GM18502 (cell line): Measurements from ENCODE around the gene CENATAC.
"Not testable (repeated sequence)": the region's sequence is repeated elsewhere in the genome, so short reads cannot be mapped to it uniquely, and the experiment has no call there.

Experiments used
- ATAC-seq: cut with Tn5 transposase; IDR thresholded peaks from one replicate; pipeline ENCODE4 v1.9.1; 2021; ENCODE audit warnings: mild to moderate bottlenecking; ENCODE audit not compliant: unreplicated experiment, poor library complexity

The CENATAC gene

DNA sequence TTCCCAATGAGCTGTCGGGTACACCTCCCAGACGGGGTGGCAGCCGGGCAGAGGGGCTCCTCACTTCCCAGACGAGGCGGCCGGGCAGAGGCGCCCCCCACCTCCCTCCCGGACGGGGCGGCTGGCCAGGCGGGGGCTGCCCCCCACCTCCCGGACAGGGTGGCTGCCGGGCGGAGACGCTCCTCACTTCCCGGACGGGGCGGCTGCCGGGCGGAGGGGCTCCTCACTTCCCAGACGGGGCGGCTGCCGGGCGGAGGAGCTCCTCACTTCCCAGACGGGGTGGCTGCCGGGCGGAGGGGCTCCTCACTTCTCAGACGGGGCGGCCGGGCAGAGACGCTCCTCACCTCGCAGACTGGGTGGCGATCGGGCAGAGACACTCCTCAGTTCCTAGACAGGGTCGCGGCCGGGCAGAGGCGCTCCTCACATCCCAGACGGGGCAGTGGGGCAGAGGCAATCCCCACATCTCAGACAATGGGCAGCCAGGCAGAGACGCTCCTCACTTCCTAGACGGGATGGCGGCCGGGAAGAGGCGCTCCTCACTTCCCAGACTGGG is 6.4 kb upstream of the CENATAC start:
- ATAC-seq: not testable (repeated sequence)

GRCh38 chr11:118996926-118997626 is 862 bp upstream of the CENATAC start:
- ATAC-seq: peak; percentile 38

- ATAC-seq: no peak
Measured at GRCh38 chr11:118998388-118998717, 415 bp downstream of the CENATAC start.

DNA sequence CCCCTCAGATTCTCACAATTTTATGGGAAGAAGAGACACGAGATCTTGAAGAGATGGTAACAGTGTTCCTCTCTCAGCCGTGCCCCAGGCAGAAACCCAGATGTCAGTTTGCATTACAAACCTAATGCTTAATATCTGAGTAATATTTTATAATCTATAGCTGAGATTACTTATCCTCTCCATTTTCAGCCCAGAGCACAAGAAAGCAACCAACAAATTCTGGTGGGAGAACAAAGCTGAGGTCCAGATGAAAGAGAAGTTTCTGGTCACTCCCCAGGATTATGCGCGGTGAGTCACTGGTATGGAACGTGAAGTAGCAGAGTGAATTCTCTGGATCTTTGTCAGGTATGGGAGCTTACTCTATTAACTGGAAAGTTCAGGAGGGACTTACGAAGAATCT is 884 bp downstream of the CENATAC start:
- ATAC-seq: no peak

- ATAC-seq: no peak
Measured at GRCh38 chr11:119000906-119001305, 3.0 kb downstream of the CENATAC start.

DNA sequence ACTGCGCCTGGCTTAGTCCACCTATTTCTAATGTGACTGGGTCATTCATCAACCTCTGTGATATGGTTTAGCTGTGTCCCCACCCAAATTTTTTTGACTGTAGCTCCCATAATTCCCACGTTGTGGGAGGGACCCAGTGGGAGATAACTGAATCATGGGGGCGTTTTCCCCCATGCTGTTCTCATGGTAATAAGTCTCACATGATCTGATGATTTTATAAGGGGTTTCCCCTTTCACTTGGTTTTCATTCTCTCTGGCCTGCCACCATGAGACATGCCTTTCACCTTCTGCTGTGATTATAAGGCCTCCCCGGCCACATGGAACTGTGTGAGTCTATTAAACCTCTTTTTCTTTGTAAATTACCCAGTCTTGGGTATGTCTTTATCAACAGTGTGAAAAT is 8.7 kb downstream of the CENATAC start:
- no peak for ATAC-seq

DNA sequence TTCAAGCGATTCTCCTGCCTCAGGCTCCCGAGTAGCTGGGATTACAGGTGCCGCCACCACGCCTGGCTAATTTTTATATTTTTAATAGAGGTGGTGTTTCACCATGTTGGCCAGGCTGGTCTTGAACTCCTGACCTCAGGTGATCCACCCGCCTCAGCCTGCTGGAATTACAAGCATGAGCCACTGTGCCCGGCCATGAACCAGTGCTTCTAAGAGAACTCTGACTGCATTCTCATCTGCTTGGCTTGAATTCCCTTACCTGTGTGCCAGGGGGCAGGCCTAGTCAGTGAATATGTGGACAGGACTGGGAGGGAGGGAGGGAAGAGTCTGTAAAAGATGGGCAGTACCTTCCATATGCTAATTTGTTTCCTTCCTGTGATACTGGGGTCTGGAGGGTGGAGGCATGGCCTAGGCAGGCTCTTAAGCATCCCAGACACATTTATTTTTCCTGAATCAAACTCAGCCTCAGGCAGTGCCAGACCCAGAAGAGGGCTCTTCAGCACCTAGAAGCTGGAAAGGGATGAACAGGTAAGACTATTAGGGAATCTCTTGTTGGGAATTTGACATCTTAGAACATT is 13.6 kb downstream of the CENATAC start:
- no peak for ATAC-seq

- no peak for ATAC-seq
Measured at GRCh38 chr11:119012629-119013170, 14.8 kb downstream of the CENATAC start.

- no peak for ATAC-seq
Measured at GRCh38 chr11:119014209-119014924, 16.4 kb downstream of the CENATAC start.

- no peak for ATAC-seq
Measured at GRCh38 chr11:119015054-119015611, 17.2 kb downstream of the CENATAC start.

GRCh38 chr11:119016216-119017009 is 18.5 kb downstream of the CENATAC start:
- ATAC-seq: no peak

DNA sequence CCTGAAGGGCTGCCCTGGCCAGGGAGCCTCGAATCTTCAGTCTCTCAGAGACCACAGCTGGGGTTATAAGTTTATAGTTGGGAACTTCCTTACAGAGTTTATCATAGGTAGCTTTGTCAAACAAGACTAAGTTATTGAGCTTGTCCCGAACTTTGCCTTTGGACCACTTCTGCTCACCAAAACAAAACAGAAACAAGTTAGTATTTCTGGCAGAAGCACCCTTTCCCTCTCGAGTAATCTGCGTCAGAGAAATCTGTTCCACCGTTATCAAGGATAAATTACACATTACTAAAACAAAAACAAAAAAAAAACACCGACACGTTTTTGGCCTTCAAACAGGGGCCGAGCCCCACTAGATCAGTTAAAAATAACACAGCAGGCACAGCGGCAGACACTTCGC is 19.4 kb downstream of the CENATAC start:
- ATAC-seq: not testable (repeated sequence)

DNA sequence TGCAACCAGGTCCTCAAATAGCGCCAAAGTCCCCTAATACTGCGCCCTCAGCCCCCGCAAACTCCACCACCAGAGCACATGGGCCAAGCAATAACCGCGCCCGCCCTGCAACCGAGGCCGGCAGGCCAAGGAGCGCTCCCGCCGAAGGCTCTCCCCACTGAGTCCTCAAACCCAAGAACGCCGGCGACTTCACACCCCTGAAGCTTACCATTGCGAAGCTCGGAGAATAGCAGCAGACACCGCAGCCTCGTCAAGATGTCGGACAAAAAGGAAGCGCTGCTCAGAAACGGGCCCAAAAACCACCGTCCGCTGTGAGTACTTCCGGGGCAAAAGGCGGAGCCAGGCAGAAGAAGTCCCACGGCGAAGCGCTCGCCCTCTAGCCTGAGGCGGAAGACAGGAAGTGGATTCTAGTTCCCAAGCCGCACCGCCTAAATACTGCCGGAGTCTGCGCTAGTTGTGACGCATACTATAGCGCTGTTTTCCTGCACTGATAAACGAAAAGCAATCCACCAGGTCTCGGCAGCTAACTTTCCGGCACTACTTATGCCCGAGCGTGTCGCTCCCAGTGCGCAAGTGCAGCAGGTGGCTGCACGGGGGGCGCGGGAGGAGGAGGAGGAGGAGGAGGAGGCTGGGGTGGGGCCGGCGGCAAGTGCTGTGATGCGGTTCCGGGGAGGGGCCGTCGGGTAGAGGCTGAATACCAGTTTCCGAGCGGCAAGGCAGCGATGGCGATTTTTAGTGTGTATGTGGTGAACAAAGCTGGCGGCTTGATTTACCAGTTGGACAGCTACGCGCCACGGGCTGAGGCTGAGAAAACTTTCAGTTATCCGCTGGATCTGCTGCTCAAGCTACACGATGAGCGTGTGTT is 20.4 kb downstream of the CENATAC start, which contains the start of the genes RPS25 and TRAPPC4:
RPS25 (minus strand) TSS at position 270 of the 865 bp plus-strand sequence; CDS start at position 211, 59 bp downstream.
TRAPPC4 (plus strand) TSS at position 693 of the 865 bp plus-strand sequence; CDS start at position 723, 30 bp downstream.
- peak; percentile 87 for ATAC-seq

DNA sequence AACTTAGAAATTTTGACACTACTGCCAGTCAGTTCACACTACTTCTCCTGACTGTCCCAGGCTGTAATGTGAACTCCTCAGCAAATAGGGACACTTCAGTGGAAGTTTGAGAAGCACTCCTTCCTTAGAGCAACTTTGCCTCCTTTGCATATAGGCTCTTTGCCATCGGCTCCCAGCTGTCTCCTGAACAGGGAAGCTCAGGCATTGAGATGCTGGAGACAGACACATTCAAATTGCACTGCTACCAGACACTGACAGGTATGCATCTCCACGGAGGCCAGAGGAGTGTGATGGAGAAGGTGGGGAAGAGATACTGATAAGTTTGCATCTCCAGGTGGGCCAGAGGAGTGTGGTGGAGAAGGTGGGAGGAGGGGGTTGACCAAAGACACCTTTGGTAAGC is 22.1 kb downstream of the CENATAC start:
- no peak for ATAC-seq

DNA sequence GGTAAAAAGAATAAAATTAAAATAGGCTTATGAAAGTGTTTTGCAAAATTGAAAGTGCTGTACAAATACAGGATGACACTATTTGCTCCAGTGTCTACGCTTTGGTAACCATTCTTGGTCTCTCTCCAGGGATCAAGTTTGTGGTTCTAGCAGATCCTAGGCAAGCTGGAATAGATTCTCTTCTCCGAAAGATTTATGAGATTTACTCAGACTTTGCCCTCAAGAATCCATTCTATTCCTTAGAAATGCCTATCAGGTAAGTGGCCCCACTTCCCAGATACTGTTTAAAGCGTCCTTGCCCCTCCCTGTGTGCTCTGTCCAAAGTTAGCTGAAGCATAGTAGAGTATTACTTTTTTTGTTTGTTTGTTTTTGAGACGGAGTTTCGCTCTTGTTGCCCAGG is 23.7 kb downstream of the CENATAC start:
- ATAC-seq: no peak

GRCh38 chr11:119023741-119024140 is 25.8 kb downstream of the CENATAC start:
- ATAC-seq: no peak

DNA sequence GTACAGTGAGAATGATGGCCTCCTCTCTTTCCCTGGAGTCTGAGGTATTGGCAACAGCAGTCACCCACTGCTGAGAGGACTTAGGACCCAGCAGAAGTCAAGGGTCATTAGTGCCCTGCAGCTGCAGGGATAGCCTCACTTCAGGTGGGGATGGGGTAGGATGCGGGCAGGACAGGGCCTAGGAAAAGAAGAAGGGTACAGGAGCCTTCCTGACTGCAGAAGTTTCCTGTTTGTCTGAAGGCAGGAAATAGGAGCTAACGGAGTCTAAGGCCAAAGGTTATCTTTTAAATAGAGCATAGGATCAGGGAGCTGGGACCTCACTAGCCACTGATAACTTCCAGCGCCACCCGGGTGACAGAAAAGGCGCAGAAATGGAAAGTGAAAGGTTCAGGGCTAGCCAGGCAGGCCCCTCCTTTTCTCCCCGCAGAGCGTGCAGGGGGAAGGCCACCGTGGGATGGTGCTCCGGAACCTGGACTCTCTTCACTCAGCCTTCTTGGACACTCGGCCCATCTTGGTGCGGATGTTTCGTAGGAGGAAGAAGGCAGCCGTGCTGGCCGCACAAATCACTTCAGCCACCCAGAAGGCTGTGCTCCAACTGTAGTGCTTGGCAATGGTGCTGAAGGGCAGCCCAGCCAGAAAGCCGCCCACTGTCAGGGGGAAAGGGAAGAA is 26.6 kb downstream of the CENATAC start:
- no peak for ATAC-seq

DNA sequence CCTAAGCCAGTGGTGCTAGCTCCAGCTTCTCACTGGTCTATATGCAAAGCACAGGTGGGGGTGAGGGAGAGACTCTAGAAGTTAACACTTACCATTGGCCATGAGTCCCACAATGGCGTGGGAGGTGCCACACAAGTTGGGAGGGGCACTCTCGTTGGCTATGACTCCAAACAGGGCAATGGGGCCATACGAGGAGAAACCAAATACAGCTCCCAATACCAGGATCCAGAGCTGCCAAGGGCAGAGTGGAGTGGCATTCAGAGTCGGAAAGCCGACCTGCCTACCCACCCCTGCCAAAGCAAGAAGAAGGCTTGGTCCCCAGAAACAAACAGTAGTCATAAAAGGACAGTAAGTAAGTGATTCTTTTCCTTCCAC is 27.1 kb downstream of the CENATAC start:
- no peak for ATAC-seq
